Natural killer cell treated with Interleukin-12 subunit alpha and Interleukin-12 subunit beta and Interleukin-15 and Interleukin-18, amount 100 ng/mL, for 72 hours (primary cell): ENCODE results near the gene PRDM16. TPM values are rescaled to one million over a fixed set of nuclear protein-coding genes. Genes with fewer than 3 reads are reported as not detected.

Experiments used
- ATAC-seq, 2 donors: fragments of 150-1000 bp; cut with Tn5 transposase in 1 of 2; sonication (Bioruptor Pico), chemical (Tn5 transposase) in 1 of 2; 2 replicates each; pipeline ENCODE4 v1.10.0; 2021
- DNase-seq: peaks from one replicate; pipeline ENCODE4 v3.0.0; 2022; ENCODE audit warnings: low spot score
- H3K27ac Mint-ChIP-seq, 2 donors: 1 replicate in 1 of 2; 2 replicates in 1 of 2; pipeline ENCODE4 v1.8.0; 2022; ENCODE audit warnings: mixed read lengths in 2 of 2, mild to moderate bottlenecking in 1 of 2, moderate library complexity in 1 of 2
- H3K27me3 Mint-ChIP-seq, 2 donors: 1 replicate in 1 of 2; 2 replicates in 1 of 2; pipeline ENCODE4 v1.8.0; 2022; ENCODE audit warnings: mixed read lengths in 2 of 2
- H3K36me3 Mint-ChIP-seq: one replicate; pipeline ENCODE4 v1.8.0; 2022; ENCODE audit warnings: mixed read lengths
- H3K4me1 Mint-ChIP-seq, 2 donors: 1 replicate in 1 of 2; 2 replicates in 1 of 2; pipeline ENCODE4 v1.8.0; 2022; ENCODE audit warnings: low read depth in 2 of 2, mixed read lengths in 2 of 2, mild to moderate bottlenecking in 1 of 2
- H3K4me3 Mint-ChIP-seq: one replicate; pipeline ENCODE4 v1.8.0; 2022; ENCODE audit warnings: mixed read lengths
- H3K9me3 Mint-ChIP-seq: 2 replicates; pipeline ENCODE4 v1.8.0; 2022; ENCODE audit warnings: mixed read lengths
- total RNA-seq, 2 donors: library from RNA; stranded (reverse); gene quantifications; one replicate each; pipeline ENCODE4 v1.2.3, GENCODE V29; 2022

PRDM16 gene
- total RNA-seq, 2 donors from 2014 or later: not detected

GRCh38 chr1:3423245-3423829, 354.3 kb downstream of the PRDM16 start:
- no peak for DNase-seq
- Mint-ChIP-seq H3K4me1 (peaks cover 0 to 5% of the 10 kb centered on the region in 2 donors), H3K27ac (no peak overlapping the region), H3K36me3 (no peaks in the 10 kb centered on the region), H3K27me3 (peaks cover 12 to 14% of the 10 kb centered on the region in 2 donors), H3K9me3 (no peaks in the 10 kb centered on the region), H3K4me3 (no peak overlapping the region)
- ATAC-seq: no peak

- H3K4me1 Mint-ChIP-seq: peaks cover 0 to 5% of the 10 kb centered on the region in 2 donors
- DNase-seq: no peak
- peaks cover 12 to 14% of the 10 kb centered on the region in 2 donors for H3K27me3 Mint-ChIP-seq
- H3K27ac Mint-ChIP-seq: no peak overlapping the region
- H3K9me3 Mint-ChIP-seq: no peaks in the 10 kb centered on the region
- no peak overlapping the region for H3K4me3 Mint-ChIP-seq
- no peak for ATAC-seq
- H3K36me3 Mint-ChIP-seq: no peaks in the 10 kb centered on the region
Observed at GRCh38 chr1:3423896-3424611, 355.1 kb downstream of the PRDM16 start.

- Mint-ChIP-seq H3K27me3 (peaks cover 12% of the 10 kb centered on the region in 2 donors), H3K4me3 (no peak overlapping the region), H3K9me3 (no peaks in the 10 kb centered on the region), H3K36me3 (no peaks in the 10 kb centered on the region), H3K27ac (no peak overlapping the region), H3K4me1 (peaks cover 0 to 5% of the 10 kb centered on the region in 2 donors)
- ATAC-seq (no peak), DNase-seq (no peak)
Observed at GRCh38 chr1:3425486-3426215, 356.6 kb downstream of the PRDM16 start.

GRCh38 chr1:3426956-3427535, 358.0 kb downstream of the PRDM16 start:
- ATAC-seq (no peak), DNase-seq (no peak)
- no peaks in the 10 kb centered on the region for H3K9me3 Mint-ChIP-seq
- no peak overlapping the region for H3K4me3 Mint-ChIP-seq
- H3K27me3 Mint-ChIP-seq: peaks cover 3 to 4% of the 10 kb centered on the region in 2 donors
- H3K4me1 Mint-ChIP-seq: no peaks in the 10 kb centered on the region
- no peak overlapping the region for H3K27ac Mint-ChIP-seq
- no peaks in the 10 kb centered on the region for H3K36me3 Mint-ChIP-seq

GRCh38 chr1:3427711-3428704, 359.0 kb downstream of the PRDM16 start:
- Mint-ChIP-seq H3K9me3 (no peaks in the 10 kb centered on the region), H3K4me3 (no peak overlapping the region), H3K4me1 (no peaks in the 10 kb centered on the region), H3K27ac (no peak overlapping the region), H3K36me3 (no peaks in the 10 kb centered on the region), H3K27me3 (peaks cover 0 to 3% of the 10 kb centered on the region in 2 donors)
- DNase-seq (no peak), ATAC-seq (no peak)

GRCh38 chr1:3428899-3429298, 359.9 kb downstream of the PRDM16 start:
- DNase-seq (no peak), ATAC-seq (no peak)
- Mint-ChIP-seq H3K9me3 (no peaks in the 10 kb centered on the region), H3K4me1 (no peaks in the 10 kb centered on the region), H3K36me3 (no peaks in the 10 kb centered on the region), H3K27me3 (peaks cover 0 to 3% of the 10 kb centered on the region in 2 donors), H3K4me3 (no peak overlapping the region), H3K27ac (no peak overlapping the region)

GRCh38 chr1:3429320-3429719, 360.3 kb downstream of the PRDM16 start:
- ATAC-seq: no peak

GRCh38 chr1:3429766-3430165, 360.8 kb downstream of the PRDM16 start:
- Mint-ChIP-seq H3K27me3 (no peaks in the 10 kb centered on the region), H3K9me3 (no peaks in the 10 kb centered on the region), H3K36me3 (no peaks in the 10 kb centered on the region), H3K27ac (no peak overlapping the region), H3K4me3 (no peak overlapping the region), H3K4me1 (no peaks in the 10 kb centered on the region)
- DNase-seq: no peak
- no peak for ATAC-seq

More at GRCh38 chr1:3429320-3429719, 360.3 kb downstream of the PRDM16 start:
- H3K36me3 Mint-ChIP-seq: no peaks in the 10 kb centered on the region
- H3K9me3 Mint-ChIP-seq: no peaks in the 10 kb centered on the region
- DNase-seq: no peak
- no peak overlapping the region for H3K27ac Mint-ChIP-seq
- H3K4me1 Mint-ChIP-seq: no peaks in the 10 kb centered on the region
- H3K4me3 Mint-ChIP-seq: no peak overlapping the region
- no peaks in the 10 kb centered on the region for H3K27me3 Mint-ChIP-seq

- H3K27me3 Mint-ChIP-seq: no peaks in the 10 kb centered on the region
- H3K27ac Mint-ChIP-seq: no peak overlapping the region
- H3K9me3 Mint-ChIP-seq: no peaks in the 10 kb centered on the region
- no peak for ATAC-seq
- no peaks in the 10 kb centered on the region for H3K4me1 Mint-ChIP-seq
- H3K36me3 Mint-ChIP-seq: no peaks in the 10 kb centered on the region
- no peak overlapping the region for H3K4me3 Mint-ChIP-seq
- DNase-seq: no peak
Observed at GRCh38 chr1:3430406-3430805, 361.4 kb downstream of the PRDM16 start.

GRCh38 chr1:3430820-3431219, 361.8 kb downstream of the PRDM16 start:
- DNase-seq: no peak
- Mint-ChIP-seq H3K27me3 (no peaks in the 10 kb centered on the region), H3K9me3 (no peaks in the 10 kb centered on the region), H3K4me3 (no peak overlapping the region), H3K36me3 (no peaks in the 10 kb centered on the region), H3K27ac (no peak overlapping the region), H3K4me1 (no peaks in the 10 kb centered on the region)
- ATAC-seq: no peak

GRCh38 chr1:3431266-3431665, 362.3 kb downstream of the PRDM16 start:
- ATAC-seq: no peak
- H3K36me3 Mint-ChIP-seq: no peaks in the 10 kb centered on the region

GRCh38 chr1:3431686-3432085, 362.7 kb downstream of the PRDM16 start:
- H3K9me3 Mint-ChIP-seq: no peaks in the 10 kb centered on the region
- DNase-seq (no peak), ATAC-seq (no peak)
- H3K27ac Mint-ChIP-seq: no peak overlapping the region
- no peaks in the 10 kb centered on the region for H3K4me1 Mint-ChIP-seq
- H3K36me3 Mint-ChIP-seq: no peaks in the 10 kb centered on the region
- no peaks in the 10 kb centered on the region for H3K27me3 Mint-ChIP-seq
- no peak overlapping the region for H3K4me3 Mint-ChIP-seq

More at GRCh38 chr1:3431266-3431665, 362.3 kb downstream of the PRDM16 start:
- no peaks in the 10 kb centered on the region for H3K27me3 Mint-ChIP-seq
- H3K4me3 Mint-ChIP-seq: no peak overlapping the region
- H3K4me1 Mint-ChIP-seq: no peaks in the 10 kb centered on the region
- no peak for DNase-seq
- H3K27ac Mint-ChIP-seq: no peak overlapping the region
- H3K9me3 Mint-ChIP-seq: no peaks in the 10 kb centered on the region

- no peaks in the 10 kb centered on the region for H3K9me3 Mint-ChIP-seq
Observed at GRCh38 chr1:3432306-3432705, 363.3 kb downstream of the PRDM16 start.

More at GRCh38 chr1:3432306-3432705, 363.3 kb downstream of the PRDM16 start:
- H3K36me3 Mint-ChIP-seq: no peaks in the 10 kb centered on the region
- no peak for DNase-seq
- H3K27me3 Mint-ChIP-seq: no peaks in the 10 kb centered on the region
- H3K27ac Mint-ChIP-seq: no peak overlapping the region
- H3K4me1 Mint-ChIP-seq: no peaks in the 10 kb centered on the region
- no peak overlapping the region for H3K4me3 Mint-ChIP-seq
- ATAC-seq: no peak
